GM10248 (cell line): ENCODE data around the gene TBC1D4.
A peak's percentile ranks its signal among the peaks of the same experiment; 100 is the strongest.

Source experiments
- CTCF ChIA-PET: fragments of 300-600 bp; sonication (Branson Sonifier 250); formaldehyde crosslinking; extraction: SDS; loops from one replicate; lab custom pipeline; 2021; ENCODE audit warnings: antibody characterized with exemption; lab: Yijun Ruan, JAX
- POLR2A ChIA-PET: fragments of 350-650 bp; sonication (Branson Sonifier 250); formaldehyde crosslinking; extraction: SDS; loops from one replicate; lab custom pipeline; 2020; ENCODE audit warnings: antibody characterized with exemption; lab: Yijun Ruan, JAX
- DNase-seq: peaks from one replicate; pipeline ENCODE4 v3.0.0; 2012; ENCODE audit errors: extremely low spot score
- CTCF ChIP-seq: IDR thresholded peaks from 2 replicates; pipeline ENCODE4 v1.5.1; 2012; ENCODE audit warnings: mild to moderate bottlenecking, low read depth; ENCODE audit errors: extremely low read depth, missing control alignments, control extremely low read depth

TBC1D4 gene

GRCh38 chr13:75326173-75327134, 155.5 kb downstream of the TBC1D4 start:
- no peak for TF ChIP-seq CTCF
- DNase-seq: peak; percentile 54
- POLR2A ChIA-PET: interaction anchor here (0.5 kb wide), 1 partner anchor 215 kb away, joined by 3 read pairs; no protein-coding TSS in a partner anchor
- CTCF ChIA-PET: interaction anchor here (0.8 to 3.7 kb wide), 14 partner anchors 9 to 111 kb away, joined by 3 to 31 read pairs (median 7); no protein-coding TSS in a partner anchor

- no peak for DNase-seq
- ChIA-PET POLR2A (interaction anchor here (0.5 kb wide), 1 partner anchor 216 kb away, joined by 3 read pairs; no protein-coding TSS in a partner anchor), CTCF (interaction anchor here (1.3 to 3.7 kb wide), 6 partner anchors 9 to 48 kb away, joined by 4 to 31 read pairs (median 12); no protein-coding TSS in a partner anchor)
- no peak for TF ChIP-seq CTCF
Measured at GRCh38 chr13:75325711-75326110, 156.3 kb downstream of the TBC1D4 start.

GRCh38 chr13:75324413-75324940, 157.5 kb downstream of the TBC1D4 start:
- no peak for TF ChIP-seq CTCF
- CTCF ChIA-PET: interaction anchor here (1.3 kb wide), 1 partner anchor 11 kb away, joined by 4 read pairs; no protein-coding TSS in a partner anchor
- POLR2A ChIA-PET: no interaction called here
- DNase-seq: no peak

GRCh38 chr13:75321084-75321483, 160.9 kb downstream of the TBC1D4 start:
- no peak for DNase-seq
- ChIA-PET CTCF (no interaction called here), POLR2A (no interaction called here)
- TF ChIP-seq CTCF: no peak

- DNase-seq: no peak
- no peak for TF ChIP-seq CTCF
- POLR2A ChIA-PET: interaction anchor here (1.1 kb wide), 1 partner anchor 45 kb away, joined by 3 read pairs; no protein-coding TSS in a partner anchor
- CTCF ChIA-PET: interaction anchor here (0.8 to 4.6 kb wide), 4 partner anchors 8 to 20 kb away, joined by 3 to 31 read pairs (median 3); no protein-coding TSS in a partner anchor
Measured at GRCh38 chr13:75319254-75319653, 162.7 kb downstream of the TBC1D4 start.

GRCh38 chr13:75318138-75318833, 163.7 kb downstream of the TBC1D4 start:
- no peak for DNase-seq
- ChIA-PET CTCF (interaction anchor here (0.8 to 4.6 kb wide), 4 partner anchors 9 to 21 kb away, joined by 3 to 31 read pairs (median 3); no protein-coding TSS in a partner anchor), POLR2A (interaction anchor here (1.1 kb wide), 1 partner anchor 46 kb away, joined by 3 read pairs; no protein-coding TSS in a partner anchor)
- TF ChIP-seq CTCF: no peak
